Measurements from ENCODE around the gene ATP13A1.

The ATP13A1 gene

GRCh38 chr19:19627621-19628500, 35.6 kb downstream of the ATP13A1 start, which contains the start of gene LPAR2:
Gene LPAR2 (minus strand): TSS chr19:19628220. CDS start chr19:19627275, 945 bp downstream.
- Histone ChIP-seq H2BK120ac (ENCODE audit: insufficient read depth, low read length, poor library complexity) (peak within 1 kb of the TSS; percentile 82), H3K14ac (ENCODE audit: low read length) (peak within 1 kb of the TSS; percentile 76), H3K79me1 (ENCODE audit: low read length) (peaks cover 16% of the 10 kb centered on the region), H2BK5ac (ENCODE audit: low read depth, low read length, poor library complexity) (peak within 1 kb of the TSS; percentile 82), H3K79me2 (ENCODE audit: control insufficient read depth, insufficient read depth, low read length, poor library complexity) (peaks cover 8% of the 10 kb centered on the region), H4K91ac (ENCODE audit: low read depth, low read length) (peak within 1 kb of the TSS; percentile 87), H4K8ac (ENCODE audit: low read depth, low read length) (peak within 1 kb of the TSS; percentile 84), H3K4me2 (ENCODE audit: low read length) (peak within 1 kb of the TSS; percentile 72), H3K27me3 (ENCODE audit: insufficient read depth, low read length) (no peaks in the 10 kb centered on the region), H3K4ac (ENCODE audit: low read depth, low read length) (peak within 1 kb of the TSS; percentile 31), H2BK12ac (ENCODE audit: low read length) (no peak within 1 kb of the TSS), H2AFZ (ENCODE audit: insufficient read depth, low read length, poor library complexity) (peak within 1 kb of the TSS; percentile 30), H3K4me1 (ENCODE audit: control insufficient read depth in 1 of 2, insufficient read depth in 2 of 2, low read length in 2 of 2) (peaks cover 7 to 16% of the 10 kb centered on the region in 2 experiments), H3K36me3 (ENCODE audit: control insufficient read depth in 1 of 2, insufficient read depth in 2 of 2, low read length in 2 of 2) (peaks cover 32 to 51% of the 10 kb centered on the region in 2 experiments), H3K4me3 (ENCODE audit: low read depth, low read length) (peak within 1 kb of the TSS; percentile 87), H2AK5ac (ENCODE audit: low read length) (peak within 1 kb of the TSS; percentile 38), H3K9ac (ENCODE audit: low read length) (peak within 1 kb of the TSS; percentile 86), H3K23ac (ENCODE audit: low read length) (no peak within 1 kb of the TSS), H3K27ac (ENCODE audit: low read depth, low read length) (peak within 1 kb of the TSS; percentile 88), H3K9me3 (ENCODE audit: insufficient read depth, low read depth, low read length) (peaks cover 2% of the 10 kb centered on the region), H3K18ac (ENCODE audit: low read length) (peak within 1 kb of the TSS; percentile 79), H4K12ac (ENCODE audit: low read depth, low read length) (peak within 1 kb of the TSS; percentile 82)
- peak; percentile 86 for DNase-seq
- WGBS (ENCODE audit: extremely low coverage, insufficient coverage, insufficient read length), result no CpG with 5 or more reads among the region's 87 CpGs

GRCh38 chr19:19626516-19627472, 36.7 kb downstream of the ATP13A1 start:
- DNase-seq, result peak in 1 of 2 donors; percentile 19
- Histone ChIP-seq H3K4me2 (ENCODE audit: low read length) (peak overlapping the region; percentile 72), H3K9me3 (ENCODE audit: insufficient read depth, low read depth, low read length) (peaks cover 2% of the 10 kb centered on the region), H2AFZ (ENCODE audit: insufficient read depth, low read length, poor library complexity) (no peak overlapping the region), H3K27ac (ENCODE audit: low read depth, low read length) (no peak overlapping the region), H3K9ac (ENCODE audit: low read length) (no peak overlapping the region), H3K36me3 (ENCODE audit: control insufficient read depth in 1 of 2, insufficient read depth in 2 of 2, low read length in 2 of 2) (peaks cover 30 to 48% of the 10 kb centered on the region in 2 experiments), H2BK5ac (ENCODE audit: low read depth, low read length, poor library complexity) (no peak overlapping the region), H2BK12ac (ENCODE audit: low read length) (no peak overlapping the region), H4K91ac (ENCODE audit: low read depth, low read length) (peak overlapping the region; percentile 56), H4K12ac (ENCODE audit: low read depth, low read length) (no peak overlapping the region), H2BK120ac (ENCODE audit: insufficient read depth, low read length, poor library complexity) (no peak overlapping the region), H3K23ac (ENCODE audit: low read length) (peak overlapping the region; percentile 58), H3K4me3 (ENCODE audit: low read depth, low read length) (peak overlapping the region; percentile 87), H3K14ac (ENCODE audit: low read length) (no peak overlapping the region), H3K4ac (ENCODE audit: low read depth, low read length) (no peak overlapping the region), H3K18ac (ENCODE audit: low read length) (no peak overlapping the region), H3K79me2 (ENCODE audit: control insufficient read depth, insufficient read depth, low read length, poor library complexity) (peaks cover 8% of the 10 kb centered on the region), H3K79me1 (ENCODE audit: low read length) (peaks cover 16% of the 10 kb centered on the region), H4K8ac (ENCODE audit: low read depth, low read length) (no peak overlapping the region), H2AK5ac (ENCODE audit: low read length) (no peak overlapping the region), H3K27me3 (ENCODE audit: insufficient read depth, low read length) (no peaks in the 10 kb centered on the region), H3K4me1 (ENCODE audit: control insufficient read depth in 1 of 2, insufficient read depth in 2 of 2, low read length in 2 of 2) (peaks cover 7 to 16% of the 10 kb centered on the region in 2 experiments)
- no CpG with 5 or more reads among the region's 48 CpGs for WGBS (ENCODE audit: extremely low coverage, insufficient coverage, insufficient read length)

GRCh38 chr19:19624032-19624570, 39.4 kb downstream of the ATP13A1 start:
- peak overlapping the region; percentile 14 for H3K4me3 ChIP-seq (ENCODE audit: low read depth, low read length)
- peaks cover 8% of the 10 kb centered on the region for H3K79me2 ChIP-seq (ENCODE audit: control insufficient read depth, insufficient read depth, low read length, poor library complexity)
- no peaks in the 10 kb centered on the region for H3K27me3 ChIP-seq (ENCODE audit: insufficient read depth, low read length)
- peaks cover 21 to 29% of the 10 kb centered on the region in 2 experiments for H3K36me3 ChIP-seq (ENCODE audit: control insufficient read depth in 1 of 2, insufficient read depth in 2 of 2, low read length in 2 of 2)
- no peak overlapping the region for H3K4ac ChIP-seq (ENCODE audit: low read depth, low read length)
- H3K79me1 ChIP-seq (ENCODE audit: low read length), result peaks cover 16% of the 10 kb centered on the region
- H2AK5ac ChIP-seq (ENCODE audit: low read length), result no peak overlapping the region
- H2BK120ac ChIP-seq (ENCODE audit: insufficient read depth, low read length, poor library complexity), result no peak overlapping the region
- no peak overlapping the region for H4K8ac ChIP-seq (ENCODE audit: low read depth, low read length)
- H2AFZ ChIP-seq (ENCODE audit: insufficient read depth, low read length, poor library complexity), result no peak overlapping the region
- H4K12ac ChIP-seq (ENCODE audit: low read depth, low read length), result no peak overlapping the region
- H2BK12ac ChIP-seq (ENCODE audit: low read length), result no peak overlapping the region
- H3K27ac ChIP-seq (ENCODE audit: low read depth, low read length), result no peak overlapping the region
- H3K4me2 ChIP-seq (ENCODE audit: low read length), result no peak overlapping the region
- peaks cover 2% of the 10 kb centered on the region for H3K9me3 ChIP-seq (ENCODE audit: insufficient read depth, low read depth, low read length)
- H4K91ac ChIP-seq (ENCODE audit: low read depth, low read length), result no peak overlapping the region
- no peak overlapping the region for H3K9ac ChIP-seq (ENCODE audit: low read length)
- H3K4me1 ChIP-seq (ENCODE audit: control insufficient read depth in 1 of 2, insufficient read depth in 2 of 2, low read length in 2 of 2), result peaks cover 7 to 16% of the 10 kb centered on the region in 2 experiments
- H3K14ac ChIP-seq (ENCODE audit: low read length), result no peak overlapping the region
- no peak overlapping the region for H2BK5ac ChIP-seq (ENCODE audit: low read depth, low read length, poor library complexity)
- H3K18ac ChIP-seq (ENCODE audit: low read length), result no peak overlapping the region
- H3K23ac ChIP-seq (ENCODE audit: low read length), result no peak overlapping the region
- no peak for DNase-seq
- no CpG with 5 or more reads among the region's 19 CpGs for WGBS (ENCODE audit: extremely low coverage, insufficient coverage, insufficient read length)

- Histone ChIP-seq H3K36me3 (ENCODE audit: control insufficient read depth in 1 of 2, insufficient read depth in 2 of 2, low read length in 2 of 2) (peaks cover 21 to 29% of the 10 kb centered on the region in 2 experiments), H3K9ac (ENCODE audit: low read length) (no peak overlapping the region), H3K4me1 (ENCODE audit: control insufficient read depth in 1 of 2, insufficient read depth in 2 of 2, low read length in 2 of 2) (peaks cover 7 to 16% of the 10 kb centered on the region in 2 experiments), H3K18ac (ENCODE audit: low read length) (no peak overlapping the region), H3K79me1 (ENCODE audit: low read length) (peaks cover 10% of the 10 kb centered on the region), H4K12ac (ENCODE audit: low read depth, low read length) (no peak overlapping the region), H2BK5ac (ENCODE audit: low read depth, low read length, poor library complexity) (no peak overlapping the region), H2BK120ac (ENCODE audit: insufficient read depth, low read length, poor library complexity) (no peak overlapping the region), H3K4ac (ENCODE audit: low read depth, low read length) (no peak overlapping the region), H3K23ac (ENCODE audit: low read length) (no peak overlapping the region), H3K9me3 (ENCODE audit: insufficient read depth, low read depth, low read length) (peaks cover 2% of the 10 kb centered on the region), H3K27ac (ENCODE audit: low read depth, low read length) (no peak overlapping the region), H3K4me2 (ENCODE audit: low read length) (no peak overlapping the region), H3K27me3 (ENCODE audit: insufficient read depth, low read length) (no peaks in the 10 kb centered on the region), H2BK12ac (ENCODE audit: low read length) (no peak overlapping the region), H2AK5ac (ENCODE audit: low read length) (no peak overlapping the region), H4K8ac (ENCODE audit: low read depth, low read length) (no peak overlapping the region), H3K4me3 (ENCODE audit: low read depth, low read length) (no peak overlapping the region), H3K79me2 (ENCODE audit: control insufficient read depth, insufficient read depth, low read length, poor library complexity) (peaks cover 4% of the 10 kb centered on the region), H3K14ac (ENCODE audit: low read length) (no peak overlapping the region), H4K91ac (ENCODE audit: low read depth, low read length) (no peak overlapping the region), H2AFZ (ENCODE audit: insufficient read depth, low read length, poor library complexity) (no peak overlapping the region)
- no peak for DNase-seq
- no CpG with 5 or more reads among the region's 5 CpGs for WGBS (ENCODE audit: extremely low coverage, insufficient coverage, insufficient read length)
These were observed 40.1 kb downstream of the ATP13A1 start for GRCh38 chr19:19623383-19623782.
